GM12878 (cell line): ENCODE data around the gene IFNAR1.

Experiments used
- CREB1 ChIP-seq: IDR thresholded peaks from 2 replicates; pipeline ENCODE4 v1.6.1; 2012; ENCODE audit warnings: low read depth, mild to moderate bottlenecking, inconsistent platforms
- EP300 ChIP-seq, 2 experiments: fragments of 150-350 bp in 1 of 2; IDR thresholded peaks; 2 replicates each; pipeline ENCODE4 v1.6.1; 2011 to 2012; ENCODE audit warnings: low read depth in 2 of 2, low read length in 2 of 2, borderline replicate concordance in 1 of 2, improper control_type of control experiment in 1 of 2, inconsistent platforms in 1 of 2; ENCODE audit not compliant: control insufficient read depth in 1 of 2
- ETV6 ChIP-seq, 2 experiments: fragments of 450-650 bp in 1 of 2; IDR thresholded peaks in 1 of 2; conservative IDR thresholded peaks in 1 of 2; 2 replicates each; pipeline ENCODE4 v1.6.1; 2014; ENCODE audit warnings: antibody characterized with exemption in 1 of 2, borderline replicate concordance in 1 of 2, low read depth in 1 of 2, mild to moderate bottlenecking in 1 of 2, moderate library complexity in 1 of 2
- EZH2 ChIP-seq: IDR thresholded peaks from 2 replicates; pipeline ENCODE4 v1.6.1; 2012; ENCODE audit warnings: low read depth, mild to moderate bottlenecking, control low read depth, inconsistent platforms, low read length, borderline replicate concordance; ENCODE audit not compliant: control insufficient read depth
- MXI1 ChIP-seq: fragments of 150-350 bp; IDR thresholded peaks from 2 replicates; pipeline ENCODE4 v1.6.1; 2011; ENCODE audit warnings: low read depth, mild to moderate bottlenecking, inconsistent platforms, low read length, improper control_type of control experiment
- NFYA ChIP-seq: IDR thresholded peaks from 2 replicates; pipeline ENCODE4 v1.6.1; 2011; ENCODE audit warnings: low read depth, mild to moderate bottlenecking, low read length, improper control_type of control experiment, borderline replicate concordance
- RELA ChIP-seq: fragments of 450-650 bp; IDR thresholded peaks from 2 replicates; pipeline ENCODE4 v1.8.0; 2014; ENCODE audit warnings: borderline replicate concordance; ENCODE audit not compliant: partially characterized antibody
- SIN3A ChIP-seq: IDR thresholded peaks from 2 replicates; pipeline ENCODE4 v1.6.1; 2012; ENCODE audit warnings: low read depth, low read length, improper control_type of control experiment
- SMC3 ChIP-seq: IDR thresholded peaks from 2 replicates; pipeline ENCODE4 v1.6.1; 2011; ENCODE audit warnings: low read length, improper control_type of control experiment, borderline replicate concordance
- ZNF274 ChIP-seq: IDR thresholded peaks from one replicate; pipeline ENCODE4 v1.8.0; 2011; ENCODE audit not compliant: insufficient read length, insufficient read depth
- TF ChIP-seq, protein P1 (sequence below), 3 experiments: IDR thresholded peaks in 2 of 3; conservative IDR thresholded peaks in 1 of 3; 2 replicates each; pipeline ENCODE4 v1.5.1; 2011; ENCODE audit warnings: low read depth in 3 of 3, low read length in 3 of 3, mild to moderate bottlenecking in 3 of 3, control low read depth in 2 of 3, moderate library complexity in 2 of 3, inconsistent platforms in 1 of 3, mixed read lengths in 1 of 3; ENCODE audit not compliant: control insufficient read depth in 2 of 3, insufficient read depth in 1 of 3; ENCODE audit errors: extremely low read depth in 1 of 3
- TF ChIP-seq, protein P2 (sequence below): IDR thresholded peaks from 2 replicates; pipeline ENCODE4 v1.6.1; 2012; ENCODE audit warnings: low read depth, low read length, improper control_type of control experiment

GRCh38 chr21:33312121-33312520 lies 12.6 kb upstream of the IFNAR1 start:
- TF ChIP-seq MXI1 (no peak), RELA (no peak), ZNF274 (no peak), ETV6 (conservative IDR thresholded peaks at IDR 0.05 in 1 of 2, IDR thresholded peaks at IDR 0.05 in 1 of 2; ENCODE audit: borderline replicate concordance in 1 of 2, low read depth in 1 of 2) (no peak), SMC3 (no peak), EP300 (IDR thresholded peaks at IDR 0.05; ENCODE audit: borderline replicate concordance in 1 of 2, control insufficient read depth in 1 of 2, low read depth in 2 of 2, low read length in 2 of 2) (no peak), EZH2 (no peak), SIN3A (no peak), CREB1 (no peak), NFYA (no peak)
- TF ChIP-seq, protein P1, sequence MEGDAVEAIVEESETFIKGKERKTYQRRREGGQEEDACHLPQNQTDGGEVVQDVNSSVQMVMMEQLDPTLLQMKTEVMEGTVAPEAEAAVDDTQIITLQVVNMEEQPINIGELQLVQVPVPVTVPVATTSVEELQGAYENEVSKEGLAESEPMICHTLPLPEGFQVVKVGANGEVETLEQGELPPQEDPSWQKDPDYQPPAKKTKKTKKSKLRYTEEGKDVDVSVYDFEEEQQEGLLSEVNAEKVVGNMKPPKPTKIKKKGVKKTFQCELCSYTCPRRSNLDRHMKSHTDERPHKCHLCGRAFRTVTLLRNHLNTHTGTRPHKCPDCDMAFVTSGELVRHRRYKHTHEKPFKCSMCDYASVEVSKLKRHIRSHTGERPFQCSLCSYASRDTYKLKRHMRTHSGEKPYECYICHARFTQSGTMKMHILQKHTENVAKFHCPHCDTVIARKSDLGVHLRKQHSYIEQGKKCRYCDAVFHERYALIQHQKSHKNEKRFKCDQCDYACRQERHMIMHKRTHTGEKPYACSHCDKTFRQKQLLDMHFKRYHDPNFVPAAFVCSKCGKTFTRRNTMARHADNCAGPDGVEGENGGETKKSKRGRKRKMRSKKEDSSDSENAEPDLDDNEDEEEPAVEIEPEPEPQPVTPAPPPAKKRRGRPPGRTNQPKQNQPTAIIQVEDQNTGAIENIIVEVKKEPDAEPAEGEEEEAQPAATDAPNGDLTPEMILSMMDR (IDR thresholded peaks at IDR 0.05 in 2 of 3, conservative IDR thresholded peaks at IDR 0.05 in 1 of 3; ENCODE audit: control insufficient read depth in 2 of 3, extremely low read depth in 1 of 3, insufficient read depth in 1 of 3, low read depth in 3 of 3, low read length in 3 of 3), result no peak
- TF ChIP-seq, protein P2, sequence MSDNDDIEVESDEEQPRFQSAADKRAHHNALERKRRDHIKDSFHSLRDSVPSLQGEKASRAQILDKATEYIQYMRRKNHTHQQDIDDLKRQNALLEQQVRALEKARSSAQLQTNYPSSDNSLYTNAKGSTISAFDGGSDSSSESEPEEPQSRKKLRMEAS, result no peak
